HepG2 (cell line): Measurements from ENCODE around the gene ANKRD6. TPM values are rescaled to one million over a fixed set of nuclear protein-coding genes. Genes with fewer than 3 reads are reported as not detected.

ENCODE experiments used
- ATAC-seq: fragments of 200-7000 bp; cut with Tn5 transposase; 3 replicates; pipeline ENCODE4 v1.9.1; 2020; ENCODE audit warnings: mild to moderate bottlenecking, moderate library complexity
- BruUV-seq: library from RNA; stranded (reverse); fragments of 400-500 nt; replicated peaks from 2 replicates; lab custom pipeline; 2021; lab: Mats Ljungman, UMichigan
- CTCF ChIA-PET: fragments of 300-600 bp; formaldehyde crosslinking; extraction: SDS; loops from one replicate; lab custom pipeline; 2021; ENCODE audit warnings: low total read pairs, inconsistent platforms, low intra/inter-chr PET ratio; lab: Yijun Ruan, JAX
- POLR2A ChIA-PET: fragments of 350-600 bp; sonication (Branson Sonifier 250); formaldehyde crosslinking; loops from one replicate; lab custom pipeline; 2020; ENCODE audit warnings: antibody characterized with exemption, inconsistent platforms; lab: Yijun Ruan, JAX
- DNase-seq: peaks from one replicate; pipeline ENCODE4 v3.0.0-alpha.2; 2015; ENCODE audit warnings: low spot score
- FAIRE-seq: peaks from 3 replicates; lab custom pipeline; 2011; peaks lifted over from hg19 to GRCh38; lab: Jason Lieb, UNC
- H2AFZ ChIP-seq: one replicate; pipeline ENCODE4 v1.6.1; 2011; ENCODE audit warnings: low read length, inconsistent platforms
- H3K27ac ChIP-seq: fragments of 300-600 bp; 3 replicates; pipeline ENCODE4 v1.8.0; 2011; ENCODE audit warnings: mixed run types, mild to moderate bottlenecking, mixed read lengths, low read length, inconsistent platforms; ENCODE audit not compliant: insufficient read depth; ENCODE audit errors: extremely low read length
- H3K27me3 ChIP-seq, 2 experiments: fragments of 200-600 bp in 1 of 2; 2 replicates in 1 of 2; 3 replicates in 1 of 2; pipeline versions ENCODE4 v1.6.0 to v1.8.0; 2011; ENCODE audit warnings: low read length in 2 of 2, mild to moderate bottlenecking in 2 of 2, moderate library complexity in 2 of 2, inconsistent platforms in 1 of 2; ENCODE audit not compliant: insufficient read depth in 2 of 2, control insufficient read depth in 1 of 2
- H3K36me3 ChIP-seq, 2 experiments: fragments of 200-600 bp in 1 of 2; replicated peaks in 1 of 2; 2 replicates in 1 of 2; 3 replicates in 1 of 2; pipeline versions ENCODE4 v1.5.1 to v1.8.0; 2011; ENCODE audit warnings: low read length in 2 of 2, inconsistent platforms in 1 of 2; ENCODE audit not compliant: insufficient read depth in 2 of 2, control insufficient read depth in 1 of 2
- H3K4me1 ChIP-seq: 2 replicates; pipeline ENCODE4 v1.5.1; 2012; ENCODE audit warnings: low read length, inconsistent platforms; ENCODE audit not compliant: insufficient read depth
- H3K4me2 ChIP-seq: 2 replicates; pipeline ENCODE4 v1.6.0; 2011; ENCODE audit warnings: low read depth, low read length, inconsistent platforms
- H3K4me3 ChIP-seq, 3 experiments: fragments of 200-600 bp in 1 of 3; sonication (generic), shearing (Covaris generic) in 1 of 3; replicated peaks in 1 of 3; 2 replicates each; pipeline ENCODE4 v1.5.1; 2011 to 2016; ENCODE audit warnings: low read length in 3 of 3, inconsistent platforms in 2 of 3, low read depth in 2 of 3, mild to moderate bottlenecking in 2 of 3, control low read depth in 1 of 3, mixed read lengths in 1 of 3; ENCODE audit not compliant: insufficient read depth in 1 of 3
- H3K79me2 ChIP-seq: one replicate; pipeline ENCODE4 v1.6.1; 2011; ENCODE audit warnings: low read length, inconsistent platforms; ENCODE audit not compliant: insufficient read depth
- H3K9ac ChIP-seq: 2 replicates; pipeline ENCODE4 v1.6.0; 2011; ENCODE audit warnings: mild to moderate bottlenecking, low read depth, low read length, inconsistent platforms; ENCODE audit not compliant: insufficient read depth
- H3K9me3 ChIP-seq: 2 replicates; pipeline ENCODE4 v1.5.1; 2012; ENCODE audit warnings: mild to moderate bottlenecking, low read length
- H4K20me1 ChIP-seq: 2 replicates; pipeline ENCODE4 v1.6.0; 2011; ENCODE audit warnings: inconsistent platforms, mild to moderate bottlenecking, low read length, moderate library complexity; ENCODE audit not compliant: insufficient read depth
- HOXA9 ChIP-seq: sonication (generic); formaldehyde crosslinking; IDR thresholded peaks from 2 replicates; pipeline ENCODE4 v1.8.1; 2022; ENCODE audit warnings: missing genetic modification reagents, mild to moderate bottlenecking, moderate library complexity, borderline replicate concordance
- KAT8 ChIP-seq: IDR thresholded peaks from 2 replicates; pipeline ENCODE4 v1.6.1; 2016; ENCODE audit warnings: missing genetic modification reagents, missing compliant biosample characterization
- KDM2A ChIP-seq: sonication (generic); formaldehyde crosslinking; IDR thresholded peaks from 2 replicates; pipeline ENCODE4 v1.4.0; 2020; ENCODE audit warnings: low read depth, missing genetic modification reagents, borderline replicate concordance
- KLF11 ChIP-seq: IDR thresholded peaks from 2 replicates; pipeline ENCODE4 v1.6.1; 2016; ENCODE audit warnings: missing compliant biosample characterization
- NCOA1 ChIP-seq: sonication (generic); formaldehyde crosslinking; IDR thresholded peaks from 2 replicates; pipeline ENCODE4 v1.9.0; 2021; ENCODE audit warnings: missing genetic modification reagents
- NCOA5 ChIP-seq: sonication (generic); formaldehyde crosslinking; IDR thresholded peaks from 2 replicates; pipeline ENCODE4 v1.4.0; 2020; ENCODE audit warnings: missing genetic modification reagents
- NR3C1 ChIP-seq: sonication (generic); formaldehyde crosslinking; IDR thresholded peaks from 2 replicates; pipeline ENCODE4 v1.4.0; 2020; ENCODE audit warnings: missing genetic modification reagents
- PAWR ChIP-seq: sonication (generic); formaldehyde crosslinking; IDR thresholded peaks from 2 replicates; pipeline ENCODE4 v1.4.0; 2020; ENCODE audit warnings: missing genetic modification reagents, mild to moderate bottlenecking, borderline replicate concordance
- REPIN1 ChIP-seq: sonication (generic); formaldehyde crosslinking; IDR thresholded peaks from 2 replicates; pipeline ENCODE4 v1.8.0; 2022; ENCODE audit warnings: missing genetic modification reagents, low read depth, mild to moderate bottlenecking, borderline replicate concordance
- ZNF841 ChIP-seq: sonication (generic); formaldehyde crosslinking; IDR thresholded peaks from 2 replicates; pipeline ENCODE4 v1.8.1; 2023; ENCODE audit warnings: missing genetic modification reagents, borderline replicate concordance
- WGBS: methylation state at CpG from one replicate; pipeline ENCODE4 v1.1.6; 2017; ENCODE audit warnings: low lambda C conversion rate; 5-methylcytosine and 5-hydroxymethylcytosine counted together
- in situ Hi-C: cut with HindIII; loops from 2 replicates; pipeline ENCODE4 v1.10.0; 2017; ENCODE audit warnings: low pct_unique_long_range_greater_than_20kb; ENCODE audit not compliant: extremely low pct_ligation_motif_present
- intact Hi-C: fragments of 100-400 bp; cut with micrococcal nuclease; formaldehyde crosslinking; loops from one replicate; pipeline ENCODE4 v1.10.0; 2022; ENCODE audit not compliant: unreplicated experiment
- polyA plus RNA-seq, 8 experiments: library from polyadenylated mRNA; depleted of rRNA in 3 of 8; stranded (reverse) in 7 of 8; unstranded in 1 of 8; fragments of >200 nt; fragmentation: Illumina TruSeq in 4 of 8; extraction: Trizol in 4 of 8; gene quantifications; 2 replicates each; pipeline versions ENCODE4 v1.2.1 to v1.2.3, GENCODE V29; 2011 to 2016; ENCODE audit warnings: low read depth in 4 of 8, missing spikeins in 1 of 8, mixed read lengths in 1 of 8; ENCODE audit not compliant: insufficient read depth in 1 of 8
- total RNA-seq, 5 experiments: library from RNA; depleted of rRNA; stranded (reverse); fragments of >200 nt; fragmentation: Illumina TruSeq; extraction: Trizol; gene quantifications; 2 replicates each; pipeline ENCODE4 v1.2.3, GENCODE V29; 2016; ENCODE audit warnings: low read depth in 1 of 5
- TF ChIP-seq, protein P1 (sequence below): sonication (generic); formaldehyde crosslinking; conservative IDR thresholded peaks from 2 replicates; pipeline ENCODE4 v1.4.0; 2020; ENCODE audit warnings: missing genetic modification reagents

The ANKRD6 gene
- total and polyA plus RNA-seq, 2 of the 13 experiments (the other 11 are each of a cell fraction or from before 2014, with no cell fraction given): 0.18 to 0.36 TPM

DNA sequence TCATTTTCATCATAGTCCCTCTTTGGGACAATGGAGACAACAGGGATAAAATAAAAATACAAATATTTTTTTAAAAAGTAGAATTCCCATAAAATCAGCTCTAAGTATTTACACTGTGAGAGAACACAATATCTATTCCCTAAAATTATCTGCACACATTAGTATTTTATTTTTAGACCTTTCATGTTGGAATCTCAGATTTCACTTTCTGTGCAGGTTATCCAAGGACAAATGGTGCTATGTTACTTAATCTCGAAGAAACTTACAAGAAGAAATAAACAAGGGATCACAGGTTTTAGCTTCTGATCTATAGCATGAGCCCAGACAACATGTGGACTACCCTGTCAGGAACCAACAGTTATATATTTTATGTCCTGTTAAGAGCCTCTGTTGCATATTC, 228.6 kb downstream of the ANKRD6 start:
- in situ Hi-C loops (no loop called here), intact Hi-C loops (no loop called here)
- no peak overlapping the region for H3K4me2 ChIP-seq
- no peak for FAIRE-seq
- BruUV-seq: no TSS peak
- no peaks in the 10 kb centered on the region for H3K4me1 ChIP-seq
- no peak overlapping the region for H2AFZ ChIP-seq
- TF ChIP-seq ZNF841 (CRISPR knock-in tag) (no peak), PAWR (CRISPR knock-in tag) (no peak), NCOA1 (CRISPR knock-in tag) (no peak), KLF11 (no peak), NCOA5 (no peak), HOXA9 (no peak), NR3C1 (CRISPR knock-in tag) (no peak), KAT8 (CRISPR knock-in tag) (no peak), KDM2A (CRISPR knock-in tag) (no peak), REPIN1 (CRISPR knock-in tag) (no peak)
- TF ChIP-seq, protein P1, sequence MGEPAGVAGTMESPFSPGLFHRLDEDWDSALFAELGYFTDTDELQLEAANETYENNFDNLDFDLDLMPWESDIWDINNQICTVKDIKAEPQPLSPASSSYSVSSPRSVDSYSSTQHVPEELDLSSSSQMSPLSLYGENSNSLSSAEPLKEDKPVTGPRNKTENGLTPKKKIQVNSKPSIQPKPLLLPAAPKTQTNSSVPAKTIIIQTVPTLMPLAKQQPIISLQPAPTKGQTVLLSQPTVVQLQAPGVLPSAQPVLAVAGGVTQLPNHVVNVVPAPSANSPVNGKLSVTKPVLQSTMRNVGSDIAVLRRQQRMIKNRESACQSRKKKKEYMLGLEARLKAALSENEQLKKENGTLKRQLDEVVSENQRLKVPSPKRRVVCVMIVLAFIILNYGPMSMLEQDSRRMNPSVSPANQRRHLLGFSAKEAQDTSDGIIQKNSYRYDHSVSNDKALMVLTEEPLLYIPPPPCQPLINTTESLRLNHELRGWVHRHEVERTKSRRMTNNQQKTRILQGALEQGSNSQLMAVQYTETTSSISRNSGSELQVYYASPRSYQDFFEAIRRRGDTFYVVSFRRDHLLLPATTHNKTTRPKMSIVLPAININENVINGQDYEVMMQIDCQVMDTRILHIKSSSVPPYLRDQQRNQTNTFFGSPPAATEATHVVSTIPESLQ (CRISPR knock-in tag): no peak
- no peaks in the 10 kb centered on the region for H3K9me3 ChIP-seq
- WGBS: 97% methylated on average over 1 of the region's 1 CpG
- no peaks in the 10 kb centered on the region for H4K20me1 ChIP-seq
- no peak for DNase-seq
- H3K27me3 ChIP-seq: no peaks in the 10 kb centered on the region
- H3K79me2 ChIP-seq: no peaks in the 10 kb centered on the region
- no peak overlapping the region for H3K9ac ChIP-seq
- H3K27ac ChIP-seq: no peak overlapping the region
- ChIA-PET POLR2A (no interaction called here), CTCF (no interaction called here)
- peaks cover 23 to 79% of the 10 kb centered on the region in 2 experiments for H3K36me3 ChIP-seq
- H3K4me3 ChIP-seq: no peak overlapping the region
- no peak for ATAC-seq
